KOPT-K1 (cell line): ENCODE results near the gene ACKR2.

Experiments
- H3K27ac ChIP-seq: fragments of 200-600 bp; sonication (generic); 2 replicates; pipeline ENCODE4 v1.5.1; 2016; ENCODE audit warnings: antibody characterized with exemption, mild to moderate bottlenecking, low read depth, low read length; ENCODE audit not compliant: poor library complexity, severe bottlenecking
- H3K36me3 ChIP-seq: fragments of 200-600 bp; sonication (generic); 2 replicates; pipeline ENCODE4 v1.5.1; 2017; ENCODE audit warnings: antibody characterized with exemption, mild to moderate bottlenecking, low read length, moderate library complexity; ENCODE audit not compliant: insufficient read depth
- H3K9me3 ChIP-seq: fragments of 200-600 bp; sonication (generic); 2 replicates; pipeline ENCODE4 v1.5.1; 2017; ENCODE audit warnings: antibody characterized with exemption, low read length, mild to moderate bottlenecking; ENCODE audit not compliant: insufficient read depth, poor library complexity, severe bottlenecking

ACKR2 gene

GRCh38 chr3:42809202-42809601 lies at the start of gene ACKR2:
TSS of gene ACKR2 (plus strand) at chr3:42809445. CDS start at chr3:42864503, 55,058 bp downstream.
- H3K9me3 ChIP-seq, result no peaks in the 10 kb centered on the region
- no peak within 1 kb of the TSS for H3K27ac ChIP-seq
- no peaks in the 10 kb centered on the region for H3K36me3 ChIP-seq

GRCh38 chr3:42762046-42762724 lies 47.1 kb upstream of the ACKR2 start:
- H3K9me3 ChIP-seq, result no peaks in the 10 kb centered on the region
- H3K27ac ChIP-seq, result no peak overlapping the region
- no peaks in the 10 kb centered on the region for H3K36me3 ChIP-seq

- Histone ChIP-seq H3K27ac (no peak overlapping the region), H3K36me3 (no peaks in the 10 kb centered on the region), H3K9me3 (no peaks in the 10 kb centered on the region)
These were observed 46.2 kb upstream of the ACKR2 start for GRCh38 chr3:42763021-42763420.

- Histone ChIP-seq H3K27ac (no peak overlapping the region), H3K9me3 (no peaks in the 10 kb centered on the region), H3K36me3 (no peaks in the 10 kb centered on the region)
These were observed 45.1 kb upstream of the ACKR2 start for GRCh38 chr3:42764115-42764514.

GRCh38 chr3:42764561-42765295 lies 44.5 kb upstream of the ACKR2 start:
- H3K36me3 ChIP-seq, result no peaks in the 10 kb centered on the region
- H3K27ac ChIP-seq, result no peak overlapping the region
- no peaks in the 10 kb centered on the region for H3K9me3 ChIP-seq

GRCh38 chr3:42769477-42770131 lies 39.6 kb upstream of the ACKR2 start:
- H3K27ac ChIP-seq, result no peak overlapping the region
- H3K36me3 ChIP-seq, result no peaks in the 10 kb centered on the region; the same call in 1 of the 2 replicates
- no peaks in the 10 kb centered on the region for H3K9me3 ChIP-seq

- no peaks in the 10 kb centered on the region for H3K9me3 ChIP-seq
- no peaks in the 10 kb centered on the region; the same call in 1 of the 2 replicates for H3K36me3 ChIP-seq
- no peak overlapping the region for H3K27ac ChIP-seq
These were observed 38.0 kb upstream of the ACKR2 start for GRCh38 chr3:42771271-42771670.

- Histone ChIP-seq H3K9me3 (no peaks in the 10 kb centered on the region), H3K27ac (no peak within 1 kb of the TSS), H3K36me3 (peaks cover 4% of the 10 kb centered on the region; the same call in 1 of the 2 replicates)
These were observed 36.4 kb upstream of the ACKR2 start, which contains the start of gene CCDC13 for GRCh38 chr3:42772670-42773408. TSS of gene CCDC13 (minus strand) at chr3:42773253. CDS start at chr3:42758345, 14,908 bp downstream.

GRCh38 chr3:42773409-42773751 lies 35.9 kb upstream of the ACKR2 start:
- Histone ChIP-seq H3K9me3 (no peaks in the 10 kb centered on the region), H3K36me3 (peaks cover 4% of the 10 kb centered on the region; the same call in 1 of the 2 replicates), H3K27ac (no peak overlapping the region)

- Histone ChIP-seq H3K27ac (no peak overlapping the region), H3K9me3 (no peaks in the 10 kb centered on the region), H3K36me3 (peaks cover 36% of the 10 kb centered on the region)
These were observed 30.6 kb upstream of the ACKR2 start for GRCh38 chr3:42778644-42779043.

GRCh38 chr3:42780398-42780797 lies 28.8 kb upstream of the ACKR2 start:
- peaks cover 51% of the 10 kb centered on the region for H3K36me3 ChIP-seq

GRCh38 chr3:42780892-42781700 lies 28.1 kb upstream of the ACKR2 start:
- no peak overlapping the region for H3K27ac ChIP-seq
- peaks cover 58% of the 10 kb centered on the region for H3K36me3 ChIP-seq
- H3K9me3 ChIP-seq, result no peaks in the 10 kb centered on the region

More at GRCh38 chr3:42780398-42780797, 28.8 kb upstream of the ACKR2 start:
- no peak overlapping the region for H3K27ac ChIP-seq
- H3K9me3 ChIP-seq, result no peaks in the 10 kb centered on the region

GRCh38 chr3:42786212-42786611 lies 23.0 kb upstream of the ACKR2 start:
- no peak overlapping the region for H3K27ac ChIP-seq
- H3K9me3 ChIP-seq, result no peaks in the 10 kb centered on the region
- peaks cover 82% of the 10 kb centered on the region for H3K36me3 ChIP-seq

GRCh38 chr3:42786631-42787030 lies 22.6 kb upstream of the ACKR2 start:
- no peaks in the 10 kb centered on the region for H3K9me3 ChIP-seq
- H3K36me3 ChIP-seq, result peaks cover 82% of the 10 kb centered on the region
- H3K27ac ChIP-seq, result no peak overlapping the region
